Prostate gland (tissue), 2 donors: Measurements from ENCODE around the gene SMC1A.

ENCODE experiments used
- POLR2A ChIP-seq: fragments of 450-650 bp; IDR thresholded peaks from one replicate; pipeline ENCODE4 v1.6.1; 2016; ENCODE audit warnings: antibody characterized with exemption, mild to moderate bottlenecking
- TF ChIP-seq, protein P1 (sequence below), 4 experiments: fragments of 200-600 bp in 2 of 4; fragments of 450-650 bp in 2 of 4; sonication (generic) in 2 of 4; IDR thresholded peaks; 1 replicate in 3 of 4; 2 replicates in 1 of 4; pipeline ENCODE4 v1.5.1; 2016 to 2019; ENCODE audit warnings: antibody characterized with exemption in 4 of 4, mild to moderate bottlenecking in 2 of 4, moderate library complexity in 2 of 4

DNA sequence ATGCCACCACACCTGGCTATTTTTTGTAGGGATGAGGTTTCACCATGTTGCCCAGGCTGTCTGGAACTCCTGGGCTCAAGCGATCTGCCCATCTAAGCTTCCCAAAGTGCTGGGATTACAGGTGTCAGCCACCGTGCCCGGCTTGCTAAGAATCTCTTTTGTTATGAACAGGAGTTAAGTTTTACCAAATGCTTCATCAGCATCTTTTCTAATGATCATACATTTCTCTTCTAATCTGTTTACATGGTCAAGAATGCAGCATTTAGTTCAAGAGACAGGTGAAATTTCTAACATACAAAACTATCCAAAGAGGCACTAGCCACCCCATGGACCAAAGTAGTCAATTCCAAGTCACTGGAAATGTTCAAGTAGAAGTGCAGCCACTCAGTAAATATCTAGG lies 88.6 kb downstream of the SMC1A start:
- TF ChIP-seq, protein P1, sequence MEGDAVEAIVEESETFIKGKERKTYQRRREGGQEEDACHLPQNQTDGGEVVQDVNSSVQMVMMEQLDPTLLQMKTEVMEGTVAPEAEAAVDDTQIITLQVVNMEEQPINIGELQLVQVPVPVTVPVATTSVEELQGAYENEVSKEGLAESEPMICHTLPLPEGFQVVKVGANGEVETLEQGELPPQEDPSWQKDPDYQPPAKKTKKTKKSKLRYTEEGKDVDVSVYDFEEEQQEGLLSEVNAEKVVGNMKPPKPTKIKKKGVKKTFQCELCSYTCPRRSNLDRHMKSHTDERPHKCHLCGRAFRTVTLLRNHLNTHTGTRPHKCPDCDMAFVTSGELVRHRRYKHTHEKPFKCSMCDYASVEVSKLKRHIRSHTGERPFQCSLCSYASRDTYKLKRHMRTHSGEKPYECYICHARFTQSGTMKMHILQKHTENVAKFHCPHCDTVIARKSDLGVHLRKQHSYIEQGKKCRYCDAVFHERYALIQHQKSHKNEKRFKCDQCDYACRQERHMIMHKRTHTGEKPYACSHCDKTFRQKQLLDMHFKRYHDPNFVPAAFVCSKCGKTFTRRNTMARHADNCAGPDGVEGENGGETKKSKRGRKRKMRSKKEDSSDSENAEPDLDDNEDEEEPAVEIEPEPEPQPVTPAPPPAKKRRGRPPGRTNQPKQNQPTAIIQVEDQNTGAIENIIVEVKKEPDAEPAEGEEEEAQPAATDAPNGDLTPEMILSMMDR (IDR thresholded peaks at IDR 0.05) = no peak
- no peak for TF ChIP-seq POLR2A
